Tibial nerve (tissue), 4 donors: ENCODE results near the gene DEFB108B.
"Not testable (repeated sequence)": the region's sequence is repeated elsewhere in the genome, so short reads cannot be mapped to it uniquely, and the experiment has no call there.

Experiments
- CTCF ChIP-seq, 5 experiments: fragments of 200-600 bp in 3 of 5; fragments of 450-650 bp in 2 of 5; sonication (generic) in 3 of 5; IDR thresholded peaks; one replicate each; pipeline ENCODE4 v1.5.1; 2016 to 2019; ENCODE audit warnings: antibody characterized with exemption in 5 of 5, mild to moderate bottlenecking in 3 of 5, moderate library complexity in 2 of 5
- EP300 ChIP-seq, 2 donors: sonication (generic); formaldehyde crosslinking; IDR thresholded peaks; one replicate each; pipeline ENCODE4 v1.6.1; 2017; ENCODE audit warnings: antibody characterized with exemption in 2 of 2, mild to moderate bottlenecking in 1 of 2

GRCh38 chr11:71789444-71790196 lies 43.4 kb upstream of the DEFB108B start:
- not testable (repeated sequence) for TF ChIP-seq CTCF, EP300 (IDR thresholded peaks at IDR 0.05)
